ENCODE results near the gene DEAF1.

GRCh38 chr11:612201-612960, 82.6 kb downstream of the DEAF1 start:
- peak; percentile 32 to 50 (median 44) for TF ChIP-seq CTCF (IDR thresholded peaks at IDR 0.05)
- no peak for TF ChIP-seq POLR2A (IDR thresholded peaks at IDR 0.05)

Measured in right lobe of liver (tissue), 4 donors.